ENCODE data around the gene CENPB. TPM values are rescaled to one million over a fixed set of nuclear protein-coding genes. Genes with fewer than 3 reads are reported as not detected.

CENPB gene
- total and polyA plus RNA-seq, 10 of the 15 experiments (the other 5 are each of a cell fraction or from before 2014, with no cell fraction given) = 0.16 to 71.2 (median 14.0) TPM

GRCh38 chr20:3763671-3764601 is 22.6 kb downstream of the CENPB start:
- in situ Hi-C loops (cut with MboI) (no loop called here), intact Hi-C loops (cut with micrococcal nuclease; ENCODE audit: unreplicated experiment) (no loop called here)
- TF ChIP-seq SMAD5 (IDR thresholded peaks at IDR 0.05; ENCODE audit: low read depth) = no peak
- no peak for TF ChIP-seq NRF1 (conservative IDR thresholded peaks at IDR 0.05; ENCODE audit: low read depth, low read length)
- no peak for TF ChIP-seq ELK1 (IDR thresholded peaks at IDR 0.05; ENCODE audit: low read depth, low read length)
- no peak for TF ChIP-seq RAD51 (IDR thresholded peaks at IDR 0.05)
- TF ChIP-seq CBX5 (IDR thresholded peaks at IDR 0.05; ENCODE audit: low read depth) = no peak
- TF ChIP-seq RELB (IDR thresholded peaks at IDR 0.05; ENCODE audit: low read depth) = no peak
- no peak for TF ChIP-seq HDGF (IDR thresholded peaks at IDR 0.05)
- TF ChIP-seq BCL11A (IDR thresholded peaks at IDR 0.05; ENCODE audit: low read depth, low read length) = no peak
- no peak for TF ChIP-seq RBBP5 (conservative IDR thresholded peaks at IDR 0.05)
- TF ChIP-seq CHD2 (IDR thresholded peaks at IDR 0.05; ENCODE audit: borderline replicate concordance, low read depth, low read length) = no peak
- TF ChIP-seq SP1 (IDR thresholded peaks at IDR 0.05; ENCODE audit: low read depth, low read length) = no peak
- no peak for TF ChIP-seq ZBTB4 (CRISPR knock-in tag; IDR thresholded peaks at IDR 0.05)
- no peak for TF ChIP-seq TCF7 (IDR thresholded peaks at IDR 0.05; ENCODE audit: borderline replicate concordance)
- no peak overlapping the region for H3K27ac ChIP-seq (ENCODE audit: control insufficient read depth, insufficient read depth)
- no peak overlapping the region for H3K4me3 ChIP-seq
- ChIA-PET CTCF (interaction anchor here (5.7 kb wide), 1 partner anchor 10 kb away, joined by 52 read pairs; no protein-coding TSS in a partner anchor), RAD21 (ENCODE audit: unreplicated experiment) (interaction anchor here (0.6 kb wide), 1 partner anchor 121 kb away, joined by 3 read pairs; no protein-coding TSS in a partner anchor), SMC1A (ENCODE audit: uncharacterized antibody, unreplicated experiment) (no interaction called here), POLR2A (interaction anchor here (0.6 kb wide), 1 partner anchor 26 kb away, joined by 3 read pairs; no protein-coding TSS in a partner anchor)
- H3K4me2 ChIP-seq (ENCODE audit: control insufficient read depth, insufficient read depth) = no peak overlapping the region
- DNase-seq (ENCODE audit: low read depth, low spot score) = no peak
- H3K79me2 ChIP-seq (ENCODE audit: control insufficient read depth, insufficient read depth, low read length) = peaks cover 14% of the 10 kb centered on the region
- H3K9ac ChIP-seq (ENCODE audit: control insufficient read depth, insufficient read depth, low read length) = no peak overlapping the region
- H2AFZ ChIP-seq (ENCODE audit: control insufficient read depth, low read depth, low read length) = no peak overlapping the region
- H3K9me3 ChIP-seq (replicated peaks; ENCODE audit: control insufficient read depth, insufficient read depth, low read length) = no peaks in the 10 kb centered on the region
- H3K4me1 ChIP-seq (ENCODE audit: control insufficient read depth, insufficient read depth, low read length) = peaks cover 29% of the 10 kb centered on the region
- H3K36me3 ChIP-seq (ENCODE audit: control insufficient read depth in 2 of 2, insufficient read depth in 2 of 2, low read length in 1 of 2) = no peaks in the 10 kb centered on the region; a peak in 1 of 4 replicates
- BruUV-seq (replicated peaks) = no TSS peak
- H4K20me1 ChIP-seq (ENCODE audit: control insufficient read depth, insufficient read depth) = no peaks in the 10 kb centered on the region
- no peak for FAIRE-seq
- no peaks in the 10 kb centered on the region for H3K27me3 ChIP-seq (replicated peaks in 1 of 2; ENCODE audit: control insufficient read depth in 2 of 2, insufficient read depth in 2 of 2, low read length in 1 of 2)
- WGBS (ENCODE audit: insufficient coverage, insufficient replicate concordance, low lambda C conversion rate, missing lambda C conversion rate) = 73% methylated on average over 8 of the region's 8 CpGs
- ATAC-seq = no peak
